Activated T-helper 9 cell treated with anti-CD3 and anti-CD28 coated beads, Interleukin-2, amount 50 U/mL, for 16 hours (primary cell): Measurements from ENCODE around the gene OR2Y1.
"Not testable (repeated sequence)": the region's sequence is repeated elsewhere in the genome, so short reads cannot be mapped to it uniquely, and the experiment has no call there.

Experiments used
- DNase-seq: peaks from one replicate; pipeline ENCODE4 v3.0.0-alpha.2; 2020; ENCODE audit warnings: low read depth

Gene OR2Y1

GRCh38 chr5:180739271-180739670 lies 587 bp downstream of the OR2Y1 start:
- no peak for DNase-seq

- no peak for DNase-seq
Observed at GRCh38 chr5:180736536-180736935, 3.3 kb downstream of the OR2Y1 start.

GRCh38 chr5:180724944-180725343 lies 14.9 kb downstream of the OR2Y1 start:
- DNase-seq = no peak

- DNase-seq = no peak
Observed at GRCh38 chr5:180723936-180724335, 15.9 kb downstream of the OR2Y1 start.

- no peak for DNase-seq
Observed at GRCh38 chr5:180720486-180720885, 19.4 kb downstream of the OR2Y1 start.

- DNase-seq = no peak
Observed at GRCh38 chr5:180719781-180720180, 20.1 kb downstream of the OR2Y1 start.

- DNase-seq = no peak
Observed at GRCh38 chr5:180718810-180719453, 20.9 kb downstream of the OR2Y1 start.

- DNase-seq = no peak
Observed at GRCh38 chr5:180717989-180718388, 21.9 kb downstream of the OR2Y1 start.

GRCh38 chr5:180704362-180704761 lies 35.5 kb downstream of the OR2Y1 start:
- no peak for DNase-seq

- DNase-seq = no peak
Observed at GRCh38 chr5:180703912-180704311, 35.9 kb downstream of the OR2Y1 start.

GRCh38 chr5:180703371-180703770 lies 36.5 kb downstream of the OR2Y1 start:
- not testable (repeated sequence) for DNase-seq

GRCh38 chr5:180700440-180700839 lies 39.4 kb downstream of the OR2Y1 start:
- not testable (repeated sequence) for DNase-seq

GRCh38 chr5:180699042-180699441 lies 40.8 kb downstream of the OR2Y1 start:
- DNase-seq = no peak

GRCh38 chr5:180696116-180696515 lies 43.7 kb downstream of the OR2Y1 start:
- DNase-seq = no peak

GRCh38 chr5:180692429-180692828 lies 47.4 kb downstream of the OR2Y1 start:
- DNase-seq = no peak

GRCh38 chr5:180691046-180691445 lies 48.8 kb downstream of the OR2Y1 start:
- no peak for DNase-seq

GRCh38 chr5:180690562-180690961 lies 49.3 kb downstream of the OR2Y1 start:
- DNase-seq = no peak

- DNase-seq = no peak
Observed at GRCh38 chr5:180689775-180690174, 50.1 kb downstream of the OR2Y1 start.
